K562 (cell line): Measurements from ENCODE around the gene ELAVL3. TPM values are rescaled to one million over a fixed set of nuclear protein-coding genes. Genes with fewer than 3 reads are reported as not detected.
A peak's percentile ranks its signal among the peaks of the same experiment; 100 is the strongest.

ENCODE experiments used
- CTCFL ChIP-seq: IDR thresholded peaks from 2 replicates; pipeline ENCODE4 v1.6.1; 2011; ENCODE audit warnings: borderline replicate concordance, low read depth, mild to moderate bottlenecking, moderate library complexity, low read length; ENCODE audit not compliant: insufficient read depth, poor library complexity, severe bottlenecking
- EGR1 ChIP-seq: fragments of 450-650 bp; conservative IDR thresholded peaks from 2 replicates; pipeline ENCODE4 v1.6.1; 2017; ENCODE audit warnings: mild to moderate bottlenecking
- FOS ChIP-seq: IDR thresholded peaks from 3 replicates; pipeline ENCODE4 v1.6.1; 2011; ENCODE audit not compliant: insufficient read length; ENCODE audit errors: extremely low read depth
- MAZ ChIP-seq, 2 experiments: fragments of 450-650 bp in 1 of 2; sonication (generic) in 1 of 2; formaldehyde crosslinking; IDR thresholded peaks in 1 of 2; conservative IDR thresholded peaks in 1 of 2; 2 replicates each; pipeline versions ENCODE4 v1.4.0 to v1.5.0; 2020; ENCODE audit warnings: mild to moderate bottlenecking in 1 of 2, missing genetic modification reagents in 1 of 2
- PCBP1 ChIP-seq: fragments of 200-400 bp; formaldehyde crosslinking; IDR thresholded peaks from 2 replicates; pipeline ENCODE4 v1.6.1; 2018; ENCODE audit warnings: mild to moderate bottlenecking, low read depth, low read length; ENCODE audit not compliant: poor library complexity, severe bottlenecking
- REST ChIP-seq, 2 experiments: fragments of 450-650 bp; formaldehyde crosslinking in 1 of 2; IDR thresholded peaks; 2 replicates each; pipeline versions ENCODE4 v1.4.0 to v1.6.1; 2014 to 2020; ENCODE audit warnings: mild to moderate bottlenecking in 2 of 2, borderline replicate concordance in 1 of 2, low read depth in 1 of 2
- SIN3B ChIP-seq: fragments of 450-650 bp; IDR thresholded peaks from 2 replicates; pipeline ENCODE4 v1.6.1; 2017; ENCODE audit warnings: low read depth, mild to moderate bottlenecking, moderate library complexity
- TAL1 ChIP-seq: fragments of 450-650 bp; IDR thresholded peaks from 2 replicates; pipeline ENCODE4 v1.6.1; 2016; ENCODE audit warnings: mild to moderate bottlenecking
- TCF15 ChIP-seq: fragments of 250-450 bp; sonication (Bioruptor Pico); IDR thresholded peaks from 2 replicates; pipeline ENCODE4 v1.8.0; 2022; ENCODE audit warnings: moderate library complexity, mild to moderate bottlenecking, inconsistent platforms
- TEAD4 ChIP-seq, 2 experiments: sonication (generic) in 1 of 2; formaldehyde crosslinking in 1 of 2; IDR thresholded peaks; 2 replicates each; pipeline versions ENCODE4 v1.6.1 to v1.8.0; 2012 to 2022; ENCODE audit warnings: borderline replicate concordance in 1 of 2, inconsistent platforms in 1 of 2, low read length in 1 of 2, mild to moderate bottlenecking in 1 of 2, missing genetic modification reagents in 1 of 2
- ZBTB7A ChIP-seq: IDR thresholded peaks from 2 replicates; pipeline ENCODE4 v1.6.1; 2011; ENCODE audit warnings: low read depth, mild to moderate bottlenecking, low read length, moderate library complexity, borderline replicate concordance; ENCODE audit not compliant: control insufficient read depth
- ZNF655 ChIP-seq: fragments of 250-450 bp; sonication (Bioruptor Pico); IDR thresholded peaks from 2 replicates; pipeline ENCODE4 v1.5.0; 2021
- polyA plus RNA-seq, 8 experiments: library from polyadenylated mRNA; depleted of rRNA in 4 of 8; stranded (reverse) in 5 of 8; unstranded in 3 of 8; fragments of >200 nt; fragmentation: Nextera tagmentation in 2 of 8; fragmentation: Illumina TruSeq in 1 of 8; extraction: Ambion mirVana in 2 of 8; extraction: Trizol in 1 of 8; gene quantifications; 2 replicates each; pipeline versions ENCODE4 v1.2.1 to v1.2.3, GENCODE V29; 2011 to 2014; ENCODE audit warnings: inconsistent platforms in 1 of 8, missing spikeins in 1 of 8
- total RNA-seq, 7 experiments: library from RNA; depleted of rRNA in 6 of 7; stranded (reverse); fragments of >200 nt in 6 of 7; fragmentation: Illumina TruSeq in 2 of 7; extraction: Trizol in 2 of 7; gene quantifications; 2 replicates each; pipeline versions ENCODE4 v1.2.1 to v1.2.3, GENCODE V29; 2011 to 2021; ENCODE audit warnings: low replicate concordance in 1 of 7

ELAVL3 gene
- total and polyA plus RNA-seq, 9 of the 15 experiments (the other 6 are each of a cell fraction or from before 2014, with no cell fraction given): not detected

- TF ChIP-seq MAZ (CRISPR knock-in tag; conservative IDR thresholded peaks at IDR 0.05 in 1 of 2, IDR thresholded peaks at IDR 0.05 in 1 of 2) (peak in 1 of 2 experiments; percentile 57; a peak in 2 of 4 replicates), REST (IDR thresholded peaks at IDR 0.05; ENCODE audit: borderline replicate concordance) (peak; percentile 13; the same call in 1 of the 2 replicates), REST (CRISPR knock-in tag; IDR thresholded peaks at IDR 0.05; ENCODE audit: low read depth) (no peak), FOS (no peak), TEAD4 (IDR thresholded peaks at IDR 0.05; ENCODE audit: low read length) (peak; percentile 57; the same call in 1 of the 2 replicates), TEAD4 (CRISPR knock-in tag; IDR thresholded peaks at IDR 0.05; ENCODE audit: borderline replicate concordance) (no peak), SIN3B (no peak), TCF15 (no peak), ZBTB7A (peak; percentile 77; the same call in 1 of the 2 replicates), TAL1 (no peak), ZNF655 (CRISPR knock-in tag) (no peak), EGR1 (0 out of 2 replicates have a peak, but pooled peaks have one; percentile 8), PCBP1 (no peak), CTCFL (peak; percentile 76)
These were observed 27.1 kb downstream of the ELAVL3 start (continued) for GRCh38 chr19:11453468-11454341.
